Activated CD8-positive, alpha-beta memory T cell treated with anti-CD3 and anti-CD28 coated beads, Interleukin-2, amount 50 U/mL, for 24 hours (primary cell): ENCODE results near the gene CES3.

Source experiments
- DNase-seq: peaks from one replicate; pipeline ENCODE4 v3.0.0-alpha.2; 2020; ENCODE audit errors: extremely low read depth

The CES3 gene, protein sequence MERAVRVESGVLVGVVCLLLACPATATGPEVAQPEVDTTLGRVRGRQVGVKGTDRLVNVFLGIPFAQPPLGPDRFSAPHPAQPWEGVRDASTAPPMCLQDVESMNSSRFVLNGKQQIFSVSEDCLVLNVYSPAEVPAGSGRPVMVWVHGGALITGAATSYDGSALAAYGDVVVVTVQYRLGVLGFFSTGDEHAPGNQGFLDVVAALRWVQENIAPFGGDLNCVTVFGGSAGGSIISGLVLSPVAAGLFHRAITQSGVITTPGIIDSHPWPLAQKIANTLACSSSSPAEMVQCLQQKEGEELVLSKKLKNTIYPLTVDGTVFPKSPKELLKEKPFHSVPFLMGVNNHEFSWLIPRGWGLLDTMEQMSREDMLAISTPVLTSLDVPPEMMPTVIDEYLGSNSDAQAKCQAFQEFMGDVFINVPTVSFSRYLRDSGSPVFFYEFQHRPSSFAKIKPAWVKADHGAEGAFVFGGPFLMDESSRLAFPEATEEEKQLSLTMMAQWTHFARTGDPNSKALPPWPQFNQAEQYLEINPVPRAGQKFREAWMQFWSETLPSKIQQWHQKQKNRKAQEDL

GRCh38 chr16:66961065-66961744, at the start of gene CES3:
TSS of gene CES3 (plus strand) at chr16:66961266. CDS start at chr16:66961308, 42 bp downstream.
- no peak for DNase-seq

DNA sequence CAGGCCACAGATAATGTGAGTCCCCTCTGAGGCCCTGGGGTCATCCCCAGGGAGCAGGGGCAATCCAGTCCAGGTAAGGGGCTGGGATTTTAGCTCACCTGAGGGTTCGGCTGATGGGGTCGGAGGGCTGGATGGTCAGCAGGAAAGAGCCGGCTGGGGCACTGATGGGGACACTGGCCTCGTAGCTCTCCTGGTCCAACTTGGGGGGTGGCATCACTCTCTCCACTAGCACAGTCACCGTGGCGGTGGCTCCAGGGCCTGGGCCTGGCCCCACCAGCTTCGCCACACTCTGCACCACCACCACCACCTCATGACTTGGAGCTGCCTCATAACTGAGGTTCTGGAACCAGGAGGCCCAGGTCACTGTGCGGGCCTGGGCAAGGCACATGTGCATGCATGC, 49.3 kb upstream of the CES3 start:
- DNase-seq, result no peak

- no peak for DNase-seq
These were observed 48.0 kb upstream of the CES3 start for GRCh38 chr16:66913081-66913480.

DNA sequence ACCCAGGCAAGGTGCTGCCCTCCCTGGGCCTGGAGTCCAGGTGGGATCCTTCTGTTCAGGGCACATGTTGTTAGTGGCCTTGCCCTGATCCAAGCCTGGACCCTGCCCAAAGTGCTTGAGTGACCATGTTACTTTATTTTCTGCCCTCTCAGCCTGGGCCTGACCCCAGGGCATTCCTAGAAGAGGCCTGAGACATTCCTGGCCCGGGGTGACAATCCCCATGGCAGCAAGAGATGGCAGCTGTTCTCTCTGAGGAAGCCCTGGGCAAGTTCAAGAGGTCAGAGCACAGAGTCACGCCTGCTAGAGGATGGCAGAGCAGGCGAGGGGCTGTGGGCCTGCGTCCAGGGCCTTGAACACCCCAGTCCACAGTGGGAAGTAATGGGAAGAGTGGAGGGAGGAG, 47.4 kb upstream of the CES3 start:
- no peak for DNase-seq

DNA sequence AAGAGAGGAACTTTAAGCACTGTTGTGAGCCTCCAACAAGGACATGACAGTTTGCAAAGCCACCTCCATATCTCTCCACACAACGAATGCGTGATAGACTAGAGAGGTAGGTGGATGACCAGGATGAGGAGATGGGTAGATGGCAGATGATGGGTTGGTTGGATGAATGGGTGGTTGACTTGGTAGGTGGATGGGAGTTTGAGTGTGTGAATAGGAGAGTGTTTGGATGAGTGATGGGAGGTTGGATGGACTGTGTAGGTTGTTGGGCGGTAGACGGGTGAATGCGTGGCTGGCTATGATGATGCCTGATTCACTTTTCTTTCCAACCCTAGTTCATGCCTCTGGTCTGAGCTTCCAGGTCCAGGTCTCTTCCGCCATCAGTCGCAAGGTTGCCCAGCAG, 46.5 kb upstream of the CES3 start:
- no peak for DNase-seq

- no peak for DNase-seq
These were observed 46.0 kb upstream of the CES3 start for GRCh38 chr16:66915041-66915440.

- DNase-seq, result no peak
These were observed 44.5 kb upstream of the CES3 start for GRCh38 chr16:66916518-66916917.

GRCh38 chr16:66917741-66918140, 43.3 kb upstream of the CES3 start:
- no peak for DNase-seq

DNA sequence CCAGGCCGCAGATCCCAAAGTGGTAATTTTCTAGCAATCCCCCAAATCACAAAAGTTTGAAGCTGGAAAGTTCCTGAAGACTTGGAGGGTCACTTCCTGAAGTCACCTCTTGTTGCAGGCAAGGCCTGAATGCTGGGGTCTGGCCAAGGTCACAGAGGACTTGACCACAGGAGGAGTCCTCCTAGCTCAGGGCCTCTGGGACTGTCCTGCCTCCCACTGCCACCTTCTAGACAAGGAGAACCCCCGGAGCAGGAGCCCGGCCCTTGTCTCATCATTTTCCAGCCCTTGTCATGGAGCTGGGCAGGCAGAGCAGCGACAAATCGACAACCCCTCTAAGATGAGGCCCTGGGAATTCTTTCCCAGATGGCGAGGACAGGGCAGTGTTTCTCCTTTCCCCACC, 42.7 kb upstream of the CES3 start:
- no peak for DNase-seq

DNA sequence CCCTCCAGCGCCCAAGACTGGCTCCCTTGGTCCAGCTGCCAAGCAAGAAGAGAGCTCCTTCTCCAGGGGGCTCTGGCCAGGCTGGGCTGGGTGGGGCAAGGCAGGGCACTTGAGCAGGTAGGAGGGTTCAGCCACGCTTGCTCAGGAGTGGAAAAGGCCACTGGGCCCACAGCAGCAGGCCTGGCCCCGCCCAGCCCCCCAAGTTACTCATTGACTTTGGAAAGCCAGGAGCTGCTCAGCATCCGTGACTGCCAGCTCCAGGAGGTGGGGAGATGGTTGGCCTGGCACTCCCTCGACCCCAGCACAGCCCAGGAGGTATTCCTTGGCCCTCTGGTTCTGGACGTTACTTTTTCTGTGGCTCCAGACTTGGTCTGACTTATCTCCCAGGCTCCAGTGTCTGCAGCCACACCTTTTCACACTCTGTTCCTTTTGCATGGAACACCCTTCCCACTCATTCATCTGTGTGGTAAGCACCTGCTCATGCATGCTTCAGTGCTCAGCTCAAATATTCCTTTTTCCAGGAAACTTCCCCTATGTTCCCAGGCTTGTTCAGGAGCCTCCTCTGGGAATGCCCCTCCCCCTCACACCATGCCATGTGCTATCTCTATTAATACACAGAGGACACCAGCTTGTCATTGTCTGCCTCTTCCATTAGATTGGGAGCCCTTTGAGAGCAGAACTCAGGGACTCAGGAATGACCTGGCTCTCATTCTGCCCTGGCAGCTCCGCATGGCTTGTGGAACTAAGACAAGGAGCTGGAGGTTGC, 42.1 kb upstream of the CES3 start, which contains the start of gene CDH16:
Gene CDH16, minus strand, starts transcription at position 83 of the 766 bp plus-strand sequence. CDS start 820 bp downstream, outside the sequence.
- no peak for DNase-seq

- DNase-seq, result no peak
These were observed 41.3 kb upstream of the CES3 start for GRCh38 chr16:66919569-66920298.

DNA sequence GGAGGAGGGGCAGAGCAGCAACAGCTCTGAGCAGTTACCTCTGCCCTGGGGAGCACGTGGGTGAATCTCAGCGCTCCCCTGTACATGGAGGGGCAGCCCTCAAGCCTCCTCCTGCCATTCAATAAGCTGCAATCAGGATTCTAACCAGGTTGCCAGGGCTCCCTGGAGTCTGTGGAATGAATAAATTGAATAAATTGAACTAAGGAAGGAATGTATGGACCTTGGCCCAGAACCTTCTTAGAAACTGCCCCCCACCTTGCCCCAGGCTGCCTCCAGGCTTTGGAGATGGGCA, 40.8 kb upstream of the CES3 start:
- no peak for DNase-seq

DNA sequence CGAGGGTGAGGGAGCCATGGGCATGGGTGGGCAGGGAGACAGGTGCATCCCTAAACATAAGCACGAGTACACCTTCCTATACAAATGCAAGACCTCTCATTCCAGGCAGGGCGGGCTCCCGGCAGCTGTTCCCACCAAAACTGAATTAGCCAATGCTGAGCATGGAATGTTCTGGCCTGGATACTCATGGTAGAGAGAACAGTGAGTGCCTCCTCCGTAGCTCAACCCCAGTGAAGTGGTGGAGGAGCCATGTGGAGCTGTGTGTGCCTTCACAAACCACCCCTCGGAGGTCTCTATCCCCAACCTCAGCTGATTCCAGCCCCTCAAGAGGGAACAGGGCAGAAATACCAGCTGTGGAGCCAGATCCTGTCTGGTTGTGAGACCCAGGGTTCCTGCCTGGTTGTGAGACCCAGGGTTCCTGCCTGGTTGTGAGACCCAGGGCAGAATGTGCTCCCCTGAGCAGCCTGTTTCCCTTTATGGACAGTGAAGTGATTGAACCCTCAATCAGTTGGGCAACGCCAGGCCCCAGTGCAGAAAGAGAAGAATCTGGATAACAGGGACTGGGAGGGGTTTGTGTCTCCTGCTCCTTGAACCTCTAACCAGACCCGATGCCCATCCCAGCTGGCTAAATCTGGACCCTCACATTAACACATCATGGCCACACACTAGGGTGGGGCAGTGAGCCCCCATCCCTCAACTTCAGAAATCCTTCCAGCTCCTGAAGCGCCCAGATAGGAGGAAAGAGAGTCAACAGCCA, 40.0 kb upstream of the CES3 start:
- no peak for DNase-seq

DNA sequence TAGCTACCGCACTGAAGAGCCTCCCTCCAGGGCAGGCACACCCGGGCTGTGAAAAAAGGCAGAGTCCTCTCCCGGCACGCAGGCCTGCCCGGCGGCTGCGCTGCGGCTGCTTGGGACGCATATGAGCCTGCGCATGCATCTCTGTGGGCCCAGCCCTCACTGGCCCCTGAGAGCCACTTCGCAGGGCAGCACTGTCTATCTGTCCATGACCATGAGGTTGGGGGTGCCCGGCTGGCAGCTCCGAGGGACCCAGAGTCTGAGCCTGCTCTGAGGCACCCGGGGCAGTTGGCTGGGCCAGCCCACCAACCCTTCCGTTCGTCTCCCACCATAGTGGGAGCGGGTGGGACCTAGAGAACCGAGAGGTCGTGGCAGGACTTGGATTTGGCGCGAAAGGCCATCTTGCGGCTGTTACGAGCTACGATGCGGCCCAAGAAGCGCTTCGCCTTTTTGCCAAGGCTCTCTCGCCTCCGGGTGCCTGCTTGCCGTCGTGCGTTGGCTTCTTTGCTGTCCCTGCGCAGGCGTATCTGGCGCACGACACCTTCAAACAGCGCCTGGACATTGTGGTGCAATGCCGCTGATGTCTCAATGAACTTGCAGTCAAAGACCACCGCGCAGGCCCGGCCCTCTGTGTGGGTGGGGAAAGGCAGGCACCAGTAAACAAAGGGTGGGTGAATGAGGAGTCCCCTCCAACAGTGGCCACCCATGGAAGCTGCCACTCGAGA, 39.2 kb upstream of the CES3 start:
- no peak for DNase-seq

DNA sequence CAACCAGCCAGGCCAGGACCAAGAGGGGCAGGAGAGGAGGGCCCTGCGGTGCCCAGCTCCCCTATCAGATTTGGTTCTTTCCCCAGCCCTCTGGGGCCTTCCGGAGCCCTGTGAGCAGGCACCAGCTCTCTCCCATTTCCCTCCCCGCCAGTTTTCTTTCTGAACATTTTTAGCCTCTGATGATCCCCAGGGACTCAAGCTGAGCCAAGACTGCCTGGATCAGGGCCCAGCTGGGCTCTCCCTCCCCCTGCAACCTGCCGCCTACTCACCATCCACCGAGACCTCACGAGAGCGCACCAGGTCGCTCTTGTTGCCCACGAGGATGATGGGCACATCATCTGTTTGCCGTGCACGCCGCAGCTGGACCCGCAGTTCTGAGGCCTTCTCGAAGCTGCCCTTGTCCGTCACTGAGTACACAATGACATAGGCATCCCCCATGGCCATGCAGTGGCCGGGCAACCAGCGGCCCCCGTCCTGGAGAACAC, 37.8 kb upstream of the CES3 start:
- DNase-seq, result no peak

GRCh38 chr16:66923866-66924265, 37.2 kb upstream of the CES3 start:
- DNase-seq, result no peak

- no peak for DNase-seq
These were observed 36.3 kb upstream of the CES3 start for GRCh38 chr16:66924527-66925321.

GRCh38 chr16:66925322-66925840, 35.7 kb upstream of the CES3 start, which contains the start of gene RRAD:
TSS of gene RRAD (minus strand) at chr16:66925535. CDS start at chr16:66925179, 356 bp downstream.
- no peak for DNase-seq
